Astrocyte of the spinal cord (primary cell): ENCODE measurements around the gene C10orf71.

Experiments used
- DNase-seq: peaks from one replicate; pipeline ENCODE4 v3.0.0; 2011; ENCODE audit warnings: low read depth, low spot score
- H3K4me3 ChIP-seq: 2 replicates; pipeline ENCODE4 v1.5.1; 2011; ENCODE audit warnings: low read depth, mild to moderate bottlenecking, low read length, moderate library complexity
- CTCF ChIP-seq: IDR thresholded peaks from 2 replicates; pipeline ENCODE4 v1.5.1; 2012; ENCODE audit warnings: low read depth, mild to moderate bottlenecking, low read length, inconsistent platforms
- in situ Hi-C: cut with HindIII; loops from 2 replicates; pipeline ENCODE4 v1.10.0; 2017; ENCODE audit warnings: low sequenced_read_pairs

C10orf71 gene

GRCh38 chr10:49361178-49361554, 62.2 kb downstream of the C10orf71 start:
- no peak for TF ChIP-seq CTCF
- in situ Hi-C loops: no loop called here
- no peak overlapping the region for H3K4me3 ChIP-seq
- no peak for DNase-seq

- no peak overlapping the region for H3K4me3 ChIP-seq
- no peak for TF ChIP-seq CTCF
- DNase-seq: no peak
- in situ Hi-C loops: no loop called here
These were observed 63.0 kb downstream of the C10orf71 start for GRCh38 chr10:49361735-49362568.

GRCh38 chr10:49362596-49363260, 63.8 kb downstream of the C10orf71 start:
- no peak for TF ChIP-seq CTCF
- no peak overlapping the region for H3K4me3 ChIP-seq
- in situ Hi-C loops: no loop called here
- no peak for DNase-seq

GRCh38 chr10:49363309-49364031, 64.5 kb downstream of the C10orf71 start:
- H3K4me3 ChIP-seq: no peak overlapping the region
- in situ Hi-C loops: no loop called here
- no peak for DNase-seq
- TF ChIP-seq CTCF: no peak

- no peak for DNase-seq
- no peak for TF ChIP-seq CTCF
- H3K4me3 ChIP-seq: no peak overlapping the region
- in situ Hi-C loops: no loop called here
These were observed 65.1 kb downstream of the C10orf71 start for GRCh38 chr10:49364051-49364450.

GRCh38 chr10:49364747-49365146, 65.8 kb downstream of the C10orf71 start:
- in situ Hi-C loops: no loop called here
- DNase-seq: no peak

More at GRCh38 chr10:49364747-49365146, 65.8 kb downstream of the C10orf71 start:
- H3K4me3 ChIP-seq: no peak overlapping the region
- no peak for TF ChIP-seq CTCF
